Neural progenitor cell (in vitro differentiated cells): Measurements from ENCODE around the gene SCYL3.

Experiments used
- EZH2 ChIP-seq: fragments of 200-600 bp; sonication (generic); IDR thresholded peaks from 2 replicates; pipeline ENCODE4 v1.6.1; 2017; ENCODE audit warnings: antibody characterized with exemption, mild to moderate bottlenecking, moderate library complexity
- EZH2phosphoT487 ChIP-seq: fragments of 200-600 bp; sonication (generic); IDR thresholded peaks from 2 replicates; pipeline ENCODE4 v1.6.1; 2017; ENCODE audit warnings: antibody characterized with exemption
- TF ChIP-seq, protein P1 (sequence below): fragments of 200-600 bp; sonication (generic); IDR thresholded peaks from 2 replicates; pipeline ENCODE4 v1.5.1; 2017; ENCODE audit warnings: antibody characterized with exemption, mild to moderate bottlenecking

DNA sequence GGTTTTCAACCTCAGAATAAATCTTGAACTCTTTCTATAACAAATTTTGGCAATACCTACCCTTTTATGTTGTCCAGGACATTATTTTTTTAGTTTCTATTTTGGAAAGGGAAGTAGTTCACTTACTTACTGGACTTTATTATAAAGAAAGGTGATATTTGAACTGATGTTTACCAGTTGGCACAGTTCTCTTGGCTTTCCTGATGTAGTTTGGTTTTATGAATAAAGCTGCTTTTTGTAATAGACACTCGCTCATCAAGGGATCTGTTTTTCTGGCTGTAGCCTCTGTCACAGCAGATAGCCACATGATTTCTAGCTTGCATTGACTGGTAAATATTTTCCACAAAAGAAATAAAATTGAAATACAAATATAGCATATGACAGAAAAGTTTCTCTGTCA lies 58.0 kb downstream of the SCYL3 start:
- TF ChIP-seq, protein P1, sequence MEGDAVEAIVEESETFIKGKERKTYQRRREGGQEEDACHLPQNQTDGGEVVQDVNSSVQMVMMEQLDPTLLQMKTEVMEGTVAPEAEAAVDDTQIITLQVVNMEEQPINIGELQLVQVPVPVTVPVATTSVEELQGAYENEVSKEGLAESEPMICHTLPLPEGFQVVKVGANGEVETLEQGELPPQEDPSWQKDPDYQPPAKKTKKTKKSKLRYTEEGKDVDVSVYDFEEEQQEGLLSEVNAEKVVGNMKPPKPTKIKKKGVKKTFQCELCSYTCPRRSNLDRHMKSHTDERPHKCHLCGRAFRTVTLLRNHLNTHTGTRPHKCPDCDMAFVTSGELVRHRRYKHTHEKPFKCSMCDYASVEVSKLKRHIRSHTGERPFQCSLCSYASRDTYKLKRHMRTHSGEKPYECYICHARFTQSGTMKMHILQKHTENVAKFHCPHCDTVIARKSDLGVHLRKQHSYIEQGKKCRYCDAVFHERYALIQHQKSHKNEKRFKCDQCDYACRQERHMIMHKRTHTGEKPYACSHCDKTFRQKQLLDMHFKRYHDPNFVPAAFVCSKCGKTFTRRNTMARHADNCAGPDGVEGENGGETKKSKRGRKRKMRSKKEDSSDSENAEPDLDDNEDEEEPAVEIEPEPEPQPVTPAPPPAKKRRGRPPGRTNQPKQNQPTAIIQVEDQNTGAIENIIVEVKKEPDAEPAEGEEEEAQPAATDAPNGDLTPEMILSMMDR = no peak
- TF ChIP-seq EZH2 = no peak
- TF ChIP-seq EZH2phosphoT487 = no peak
